Measurements from ENCODE around the gene ANKRD13A.
"Not testable (repeated sequence)": the region's sequence is repeated elsewhere in the genome, so short reads cannot be mapped to it uniquely, and the experiment has no call there.

ANKRD13A gene

GRCh38 chr12:110050927-110051326 lies 51.7 kb downstream of the ANKRD13A start:
- DNase-seq: no peak

DNA sequence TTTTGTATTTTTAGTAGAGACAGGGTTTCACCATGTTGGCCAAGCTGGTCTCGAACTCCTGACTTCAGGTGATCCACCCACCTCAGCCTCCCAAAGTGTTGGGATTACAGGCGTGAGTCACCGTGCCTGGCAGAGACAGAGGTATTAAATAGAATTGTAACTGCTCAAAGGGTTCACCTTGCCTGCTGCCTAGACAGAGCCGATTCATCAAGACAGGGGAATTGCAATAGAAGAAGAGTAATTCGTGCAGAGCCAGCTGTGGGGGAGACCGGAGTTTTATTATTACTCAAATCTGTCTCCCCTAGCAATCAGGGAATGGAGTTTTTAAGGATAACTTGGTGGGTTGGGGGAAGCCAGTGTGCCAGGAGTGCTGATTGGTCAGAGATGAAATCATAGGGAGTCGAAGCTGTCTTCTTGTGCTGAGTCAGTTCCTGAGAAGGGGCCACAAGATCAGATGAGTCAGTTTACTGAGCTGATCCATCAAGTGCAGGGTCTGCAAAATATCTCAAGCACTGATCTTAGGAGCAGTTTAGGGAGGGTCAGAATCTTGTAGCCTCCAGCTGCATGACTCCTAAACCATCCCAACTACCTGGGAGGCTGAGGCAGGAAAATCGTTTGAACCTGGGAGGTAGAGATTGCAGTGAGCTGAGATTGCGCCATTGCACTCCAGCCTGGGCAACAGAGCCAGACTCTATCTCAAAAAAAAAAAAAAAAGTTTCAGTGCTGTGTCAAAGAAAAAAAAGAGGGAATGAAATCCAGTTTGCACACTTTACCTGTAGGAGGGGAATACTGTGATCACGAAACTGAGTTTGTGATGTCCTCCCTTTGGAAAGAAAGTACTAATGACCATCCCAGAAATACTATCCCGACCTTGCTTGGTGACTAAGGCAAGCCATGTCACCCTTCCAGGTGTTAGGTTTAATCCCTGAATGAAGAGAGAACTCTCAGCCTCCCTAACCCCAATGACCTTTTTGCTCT lies 56.4 kb downstream of the ANKRD13A start:
- not testable (repeated sequence) for DNase-seq

DNA sequence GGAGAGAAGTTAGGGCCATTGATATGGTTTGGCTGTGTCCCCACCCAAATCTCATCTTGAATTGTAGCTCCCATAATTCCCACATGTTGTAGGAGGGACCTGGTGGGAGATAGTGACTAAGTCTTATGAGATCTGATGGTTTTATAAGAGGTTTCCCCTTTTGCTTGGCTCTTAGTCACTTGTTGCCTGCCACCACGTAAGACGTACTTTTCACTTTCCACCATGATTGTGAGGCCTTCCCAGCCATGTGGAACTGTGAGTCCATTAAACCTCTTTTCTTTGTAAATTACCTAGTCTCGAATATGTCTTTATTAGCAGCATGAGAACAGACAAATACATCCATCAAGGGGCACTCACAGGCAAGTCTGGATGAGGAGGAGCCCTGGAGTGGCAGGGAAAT lies 57.4 kb downstream of the ANKRD13A start:
- not testable (repeated sequence) for DNase-seq

GRCh38 chr12:110058875-110059615 lies 59.8 kb downstream of the ANKRD13A start:
- DNase-seq: no peak

- DNase-seq: no peak
These were observed 60.4 kb downstream of the ANKRD13A start for GRCh38 chr12:110059651-110060000.

- DNase-seq: no peak
These were observed 63.0 kb downstream of the ANKRD13A start for GRCh38 chr12:110062241-110062640.

GRCh38 chr12:110065540-110065939 lies 66.3 kb downstream of the ANKRD13A start:
- no peak for DNase-seq

DNA sequence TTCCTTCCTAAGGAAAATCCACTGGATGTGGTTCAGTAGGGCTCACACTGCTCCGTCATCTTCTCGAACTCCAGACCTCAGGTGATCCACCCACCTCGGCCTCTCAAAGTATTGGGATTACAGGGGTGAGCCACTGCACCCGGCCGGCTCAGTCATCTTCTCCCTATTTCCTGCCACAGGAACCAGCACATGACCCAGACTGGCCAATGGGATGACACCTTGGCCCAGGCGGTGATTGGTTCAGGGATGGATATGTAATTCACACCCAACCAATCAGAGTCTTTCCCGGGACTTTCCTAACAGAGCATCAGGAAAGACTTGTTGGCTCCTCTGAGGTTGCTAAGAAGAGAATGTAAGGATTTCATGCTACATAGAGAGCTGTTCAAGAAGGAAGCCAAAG lies 68.3 kb downstream of the ANKRD13A start:
- no peak for DNase-seq

DNA sequence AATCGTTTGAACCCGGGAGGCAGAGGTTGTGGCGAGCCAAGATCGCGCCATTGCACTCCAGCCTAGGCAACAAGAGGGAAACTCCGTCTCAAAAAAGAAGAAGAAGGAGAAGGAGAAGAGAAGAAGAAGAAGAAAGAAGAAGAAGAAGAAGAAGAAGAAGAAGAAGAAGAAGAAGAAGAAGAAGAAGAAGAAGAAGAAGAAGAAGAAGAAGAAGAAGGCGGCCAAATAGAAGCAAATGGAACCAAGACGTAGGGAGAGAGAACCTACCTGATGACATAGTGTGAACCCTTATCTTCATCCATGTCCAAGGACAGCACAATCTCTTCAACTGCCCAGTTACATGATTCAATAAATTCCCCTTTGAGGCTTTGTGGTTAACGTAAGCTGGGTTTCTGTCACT lies 68.9 kb downstream of the ANKRD13A start:
- not testable (repeated sequence) for DNase-seq

GRCh38 chr12:110068654-110069053 lies 69.4 kb downstream of the ANKRD13A start:
- DNase-seq: no peak

GRCh38 chr12:110071504-110071903 lies 72.3 kb downstream of the ANKRD13A start:
- no peak for DNase-seq

DNA sequence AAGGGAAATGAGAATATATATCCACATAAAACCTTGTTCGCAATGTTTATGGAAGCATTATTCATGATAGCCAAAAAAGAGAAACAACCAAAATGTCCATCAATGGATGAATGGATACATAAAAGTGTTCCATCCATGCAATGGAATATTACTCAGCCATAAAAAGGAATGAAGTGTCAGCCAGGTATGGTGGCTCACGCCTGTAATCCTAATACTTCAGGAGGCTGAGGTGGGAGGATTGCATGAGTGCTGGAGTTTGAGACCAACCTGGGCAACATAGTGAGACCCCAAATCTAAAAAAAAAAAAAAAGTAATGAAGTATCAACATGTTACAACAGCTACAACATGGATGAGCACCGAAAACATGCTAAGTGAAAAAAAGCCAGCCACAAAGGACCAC lies 72.7 kb downstream of the ANKRD13A start:
- DNase-seq: no peak

DNA sequence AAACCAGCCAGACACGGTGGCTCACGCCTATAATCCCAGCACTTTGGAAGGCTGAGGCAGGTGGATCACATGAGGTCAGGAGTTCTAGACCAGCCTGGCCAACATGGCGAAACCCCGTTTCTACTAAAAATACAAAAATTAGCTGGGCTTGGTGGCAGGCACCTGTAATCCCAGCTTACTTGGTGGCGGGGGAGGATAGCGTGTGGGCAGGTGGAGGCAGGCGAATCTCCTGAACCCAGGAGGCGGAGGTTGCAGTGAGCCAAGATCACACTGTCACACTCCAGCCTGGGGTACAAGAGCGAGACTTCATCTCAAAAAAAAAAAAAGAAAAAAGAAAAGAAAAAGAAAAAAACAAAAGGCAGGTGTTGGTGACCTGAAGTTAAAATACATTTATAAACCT lies 73.4 kb downstream of the ANKRD13A start:
- DNase-seq: not testable (repeated sequence)

- peak; percentile 16 for DNase-seq
These were observed 74.0 kb downstream of the ANKRD13A start for GRCh38 chr12:110073049-110073831.

DNA sequence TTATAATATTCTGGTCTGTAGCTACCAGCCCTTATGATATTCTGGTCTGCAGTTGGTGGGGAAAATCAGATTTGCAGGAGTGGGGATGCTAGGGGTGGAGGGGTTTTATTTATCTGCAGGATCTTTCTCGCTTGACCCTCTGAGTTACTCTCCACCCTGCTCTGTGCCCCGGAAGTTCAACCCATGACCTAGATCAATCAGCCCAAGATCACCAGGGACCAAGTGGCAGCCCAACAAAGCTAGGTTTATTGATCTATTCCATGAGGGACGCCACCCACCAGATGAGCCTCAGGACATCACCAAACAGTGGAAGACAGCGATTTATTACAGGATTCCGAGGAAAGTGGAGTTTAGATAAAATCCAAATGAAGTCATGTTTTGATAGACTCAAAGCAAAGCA lies 74.9 kb downstream of the ANKRD13A start:
- no peak for DNase-seq

DNA sequence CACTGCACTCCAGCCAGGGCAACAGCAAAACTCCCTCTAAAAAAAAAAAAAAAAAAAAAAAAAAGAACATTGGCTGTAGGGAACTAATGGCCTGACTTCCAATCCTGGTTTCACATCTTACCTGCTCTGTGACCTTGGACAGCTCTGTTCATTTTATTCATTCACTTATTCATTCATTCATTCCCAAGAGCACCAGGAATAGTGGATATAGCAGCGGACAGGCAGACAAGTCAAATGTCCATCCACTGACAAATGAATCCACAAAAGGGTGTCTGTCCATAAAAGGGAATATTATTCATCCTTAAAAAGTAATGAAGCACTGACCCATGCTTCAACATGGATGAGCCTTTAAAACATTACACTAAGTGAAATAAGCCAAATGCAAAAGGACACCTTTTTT lies 76.7 kb downstream of the ANKRD13A start:
- no peak for DNase-seq

GRCh38 chr12:110077800-110078199 lies 78.6 kb downstream of the ANKRD13A start:
- no peak for DNase-seq

GRCh38 chr12:110079477-110080400 lies 80.5 kb downstream of the ANKRD13A start:
- DNase-seq: peak; percentile 86

GRCh38 chr12:110080410-110080809 lies 81.2 kb downstream of the ANKRD13A start:
- DNase-seq: no peak

DNA sequence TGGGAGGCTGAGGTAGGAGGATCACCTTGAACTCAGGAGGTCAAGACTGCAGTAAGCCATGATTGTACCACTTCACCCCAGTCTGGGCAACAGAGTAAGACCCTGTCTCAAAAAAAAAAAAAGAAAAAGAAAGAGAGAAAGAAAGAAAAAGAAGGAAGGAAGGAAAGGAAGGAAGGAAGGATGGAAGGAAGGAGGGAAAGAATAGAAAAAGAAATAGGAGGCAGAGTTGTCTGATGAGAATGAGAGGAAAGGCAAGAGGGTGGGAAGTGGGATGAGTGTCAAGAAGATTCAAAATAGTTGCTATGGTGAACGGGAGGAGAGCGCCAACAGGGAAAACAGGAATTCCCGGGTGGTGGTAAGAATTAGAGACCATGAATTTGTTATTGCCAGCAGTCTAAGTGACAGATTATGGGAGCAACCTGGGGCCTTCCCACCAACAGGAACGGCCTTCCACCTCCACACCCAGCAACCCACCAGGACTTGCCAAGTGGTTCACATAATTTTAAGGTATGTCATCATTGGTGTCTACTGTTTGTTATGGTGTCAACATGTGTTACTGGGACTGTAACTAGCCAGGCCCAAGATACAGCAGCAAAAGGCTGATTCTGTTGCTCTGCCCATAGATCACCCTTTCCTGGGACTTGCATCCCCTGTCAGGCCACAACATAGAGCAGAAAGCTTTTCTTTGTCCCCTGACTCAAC lies 85.2 kb downstream of the ANKRD13A start:
- DNase-seq: no peak

- not testable (repeated sequence) for DNase-seq
These were observed 89.0 kb downstream of the ANKRD13A start for GRCh38 chr12:110088216-110088615.
